ENCODE results near the gene HOOK1.

DNA sequence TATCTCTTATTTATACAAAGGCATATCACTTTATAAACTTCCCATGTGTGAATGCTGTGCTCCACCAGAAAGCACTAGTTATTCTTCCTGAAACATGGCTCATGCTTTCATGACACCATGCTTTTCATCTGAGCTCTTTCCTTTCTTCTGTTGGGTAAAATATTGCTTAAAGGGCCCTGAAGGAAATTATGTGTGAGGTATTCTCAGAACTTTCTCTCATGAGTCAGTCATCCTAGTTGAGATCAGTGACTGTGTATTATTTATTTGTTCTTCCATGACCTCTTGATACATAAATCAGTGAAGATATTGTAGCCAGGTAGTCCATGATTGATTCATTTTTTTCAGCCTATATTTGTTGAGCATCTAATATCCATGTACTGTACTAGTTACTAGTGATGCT, 57.0 kb downstream of the HOOK1 start:
- TF ChIP-seq POLR2AphosphoS5 (IDR thresholded peaks at IDR 0.05; ENCODE audit: low read depth, low read length): no peak
- TF ChIP-seq, protein P1, sequence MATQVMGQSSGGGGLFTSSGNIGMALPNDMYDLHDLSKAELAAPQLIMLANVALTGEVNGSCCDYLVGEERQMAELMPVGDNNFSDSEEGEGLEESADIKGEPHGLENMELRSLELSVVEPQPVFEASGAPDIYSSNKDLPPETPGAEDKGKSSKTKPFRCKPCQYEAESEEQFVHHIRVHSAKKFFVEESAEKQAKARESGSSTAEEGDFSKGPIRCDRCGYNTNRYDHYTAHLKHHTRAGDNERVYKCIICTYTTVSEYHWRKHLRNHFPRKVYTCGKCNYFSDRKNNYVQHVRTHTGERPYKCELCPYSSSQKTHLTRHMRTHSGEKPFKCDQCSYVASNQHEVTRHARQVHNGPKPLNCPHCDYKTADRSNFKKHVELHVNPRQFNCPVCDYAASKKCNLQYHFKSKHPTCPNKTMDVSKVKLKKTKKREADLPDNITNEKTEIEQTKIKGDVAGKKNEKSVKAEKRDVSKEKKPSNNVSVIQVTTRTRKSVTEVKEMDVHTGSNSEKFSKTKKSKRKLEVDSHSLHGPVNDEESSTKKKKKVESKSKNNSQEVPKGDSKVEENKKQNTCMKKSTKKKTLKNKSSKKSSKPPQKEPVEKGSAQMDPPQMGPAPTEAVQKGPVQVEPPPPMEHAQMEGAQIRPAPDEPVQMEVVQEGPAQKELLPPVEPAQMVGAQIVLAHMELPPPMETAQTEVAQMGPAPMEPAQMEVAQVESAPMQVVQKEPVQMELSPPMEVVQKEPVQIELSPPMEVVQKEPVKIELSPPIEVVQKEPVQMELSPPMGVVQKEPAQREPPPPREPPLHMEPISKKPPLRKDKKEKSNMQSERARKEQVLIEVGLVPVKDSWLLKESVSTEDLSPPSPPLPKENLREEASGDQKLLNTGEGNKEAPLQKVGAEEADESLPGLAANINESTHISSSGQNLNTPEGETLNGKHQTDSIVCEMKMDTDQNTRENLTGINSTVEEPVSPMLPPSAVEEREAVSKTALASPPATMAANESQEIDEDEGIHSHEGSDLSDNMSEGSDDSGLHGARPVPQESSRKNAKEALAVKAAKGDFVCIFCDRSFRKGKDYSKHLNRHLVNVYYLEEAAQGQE (IDR thresholded peaks at IDR 0.05; ENCODE audit: insufficient read depth in 1 of 2, low read depth in 2 of 2, low read length in 2 of 2): no peak

All from PFSK-1 (cell line).